GM19455 (cell line): Measurements from ENCODE around the gene RRAS2.

Source experiments
- ATAC-seq: cut with Tn5 transposase; IDR thresholded peaks from one replicate; pipeline ENCODE4 v1.9.1; 2021; ENCODE audit not compliant: unreplicated experiment

RRAS2 gene

DNA sequence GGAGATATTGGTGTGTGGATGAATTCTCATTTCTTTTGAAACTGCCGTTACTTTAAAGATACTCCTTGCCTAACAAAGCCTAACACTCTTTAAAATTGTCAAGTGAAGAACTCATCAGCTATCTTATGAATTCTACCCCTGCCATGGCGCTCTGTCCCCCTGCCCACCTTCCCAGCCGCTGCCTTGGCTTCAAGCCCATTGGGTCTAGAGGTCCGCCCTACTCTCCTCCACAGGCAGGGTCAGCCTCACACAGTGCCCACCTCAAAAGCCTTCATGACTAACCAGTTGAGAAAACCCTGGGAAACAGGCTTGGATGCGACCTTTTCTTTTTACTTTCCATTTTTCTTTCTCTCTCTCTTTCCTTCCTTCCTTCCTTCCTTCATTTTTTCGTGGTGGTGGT lies 128.6 kb downstream of the RRAS2 start:
- ATAC-seq = no peak

- no peak for ATAC-seq
These were observed 129.5 kb downstream of the RRAS2 start for GRCh38 chr11:14229472-14229871.

- ATAC-seq = no peak
These were observed 130.6 kb downstream of the RRAS2 start for GRCh38 chr11:14228356-14228755.
